Measurements from ENCODE around the gene KCNH2. TPM values are rescaled to one million over a fixed set of nuclear protein-coding genes. Genes with fewer than 3 reads are reported as not detected.

KCNH2 gene
- total RNA-seq, 1 experiment from 2014 or later = 1.5 TPM

GRCh38 chr7:150988230-150989226, 10.4 kb upstream of the KCNH2 start:
- H3K36me3 ChIP-seq (ENCODE audit: insufficient read depth, low read length, poor library complexity, severe bottlenecking) = no peaks in the 10 kb centered on the region
- no peak overlapping the region for H3K4me3 ChIP-seq (ENCODE audit: low read depth, low read length, poor library complexity, severe bottlenecking)
- peak; percentile 81 for DNase-seq (ENCODE audit: low spot score)
- POLR2A ChIA-PET (ENCODE audit: low non-redundant PET) = no interaction called here
- CTCF ChIA-PET = interaction anchor here (0.7 kb wide), 1 partner anchor 220 kb away, joined by 3 read pairs; no protein-coding TSS in a partner anchor
- no peak overlapping the region for H3K27ac ChIP-seq (ENCODE audit: low read depth, low read length, poor library complexity, severe bottlenecking)
- H3K9me3 ChIP-seq (ENCODE audit: low read depth, low read length, poor library complexity, severe bottlenecking) = no peaks in the 10 kb centered on the region
- no peaks in the 10 kb centered on the region for H3K4me1 ChIP-seq (ENCODE audit: insufficient read depth, low read length, poor library complexity, severe bottlenecking)
- intact Hi-C loops (cut with micrococcal nuclease; ENCODE audit: unreplicated experiment) = loop anchor here (1.0 kb wide), 2 partner anchors 90 to 210 kb away; no protein-coding TSS in a partner anchor
- TF ChIP-seq CTCF (conservative IDR thresholded peaks at IDR 0.05; ENCODE audit: low read depth, low read length) = peak; percentile 89
- no peak for TF ChIP-seq EZH2 (IDR thresholded peaks at IDR 0.05; ENCODE audit: borderline replicate concordance, low read depth, low read length, poor library complexity, severe bottlenecking)
- no TSS peak for BruUV-seq (replicated peaks)
- H3K27me3 ChIP-seq (replicated peaks; ENCODE audit: insufficient read depth, low read depth, low read length, poor library complexity) = no peaks in the 10 kb centered on the region

- Histone ChIP-seq H3K4me3 (ENCODE audit: low read depth, low read length, poor library complexity, severe bottlenecking) (no peak overlapping the region), H3K9me3 (ENCODE audit: low read depth, low read length, poor library complexity, severe bottlenecking) (no peaks in the 10 kb centered on the region), H3K27me3 (replicated peaks; ENCODE audit: insufficient read depth, low read depth, low read length, poor library complexity) (peaks cover 15% of the 10 kb centered on the region), H3K27ac (ENCODE audit: low read depth, low read length, poor library complexity, severe bottlenecking) (no peak overlapping the region), H3K4me1 (ENCODE audit: insufficient read depth, low read length, poor library complexity, severe bottlenecking) (no peaks in the 10 kb centered on the region), H3K36me3 (ENCODE audit: insufficient read depth, low read length, poor library complexity, severe bottlenecking) (no peaks in the 10 kb centered on the region)
- DNase-seq (ENCODE audit: low spot score) = no peak
- TF ChIP-seq EZH2 (IDR thresholded peaks at IDR 0.05; ENCODE audit: borderline replicate concordance, low read depth, low read length, poor library complexity, severe bottlenecking) (no peak), CTCF (conservative IDR thresholded peaks at IDR 0.05; ENCODE audit: low read depth, low read length) (no peak)
- POLR2A ChIA-PET (ENCODE audit: low non-redundant PET) = no interaction called here
- CTCF ChIA-PET = interaction anchor here (0.7 to 1.1 kb wide), 2 partner anchors 8 to 12 kb away, joined by 5 to 7 read pairs; no protein-coding TSS in a partner anchor
- intact Hi-C loops (cut with micrococcal nuclease; ENCODE audit: unreplicated experiment) = loop anchor here (1.0 kb wide), 1 partner anchor 23 kb away; no protein-coding TSS in a partner anchor
- no TSS peak for BruUV-seq (replicated peaks)
Measured at GRCh38 chr7:150986556-150986955, 8.4 kb upstream of the KCNH2 start.

- no peaks in the 10 kb centered on the region for H3K36me3 ChIP-seq (ENCODE audit: insufficient read depth, low read length, poor library complexity, severe bottlenecking)
- no peaks in the 10 kb centered on the region for H3K9me3 ChIP-seq (ENCODE audit: low read depth, low read length, poor library complexity, severe bottlenecking)
- no TSS peak for BruUV-seq (replicated peaks)
- DNase-seq (ENCODE audit: low spot score) = peak; percentile 68
- intact Hi-C loops (cut with micrococcal nuclease; ENCODE audit: unreplicated experiment) = loop anchor here (1.0 kb wide), 1 partner anchor 23 kb away; no protein-coding TSS in a partner anchor
- ChIA-PET CTCF (interaction anchor here (0.6 to 1.1 kb wide), 4 partner anchors 8 to 110 kb away, joined by 3 to 8 read pairs (median 6); partner anchors contain the start of gene ABCB8), POLR2A (ENCODE audit: low non-redundant PET) (no interaction called here)
- no peak overlapping the region for H3K27ac ChIP-seq (ENCODE audit: low read depth, low read length, poor library complexity, severe bottlenecking)
- no peak overlapping the region for H3K4me3 ChIP-seq (ENCODE audit: low read depth, low read length, poor library complexity, severe bottlenecking)
- no peaks in the 10 kb centered on the region for H3K4me1 ChIP-seq (ENCODE audit: insufficient read depth, low read length, poor library complexity, severe bottlenecking)
- peaks cover 19% of the 10 kb centered on the region for H3K27me3 ChIP-seq (replicated peaks; ENCODE audit: insufficient read depth, low read depth, low read length, poor library complexity)
- TF ChIP-seq EZH2 (IDR thresholded peaks at IDR 0.05; ENCODE audit: borderline replicate concordance, low read depth, low read length, poor library complexity, severe bottlenecking) = no peak
- peak; percentile 83 for TF ChIP-seq CTCF (conservative IDR thresholded peaks at IDR 0.05; ENCODE audit: low read depth, low read length)
Measured at GRCh38 chr7:150986099-150986512, 8.0 kb upstream of the KCNH2 start.
